ENCODE results near the gene SHOC1. TPM values are rescaled to one million over a fixed set of nuclear protein-coding genes. Genes with fewer than 3 reads are reported as not detected.

The SHOC1 gene
- total and polyA plus RNA-seq, 2 donors (not counting 1 experiment from before 2014, with no cell fraction given), result not detected

GRCh38 chr9:111789881-111790280, 4.9 kb downstream of the SHOC1 start:
- DNase-seq (no peak), ATAC-seq (ENCODE audit: low read depth) (no peak)
- Histone ChIP-seq H3K27ac (ENCODE audit: low read length in 2 of 2) (no peak overlapping the region), H3K36me3 (replicated peaks in 1 of 2; ENCODE audit: control extremely low read depth in 1 of 2, control insufficient read depth in 1 of 2, extremely low read depth in 1 of 2, insufficient read depth in 2 of 2, low read length in 1 of 2) (no peaks in the 10 kb centered on the region), H3K9ac (ENCODE audit: low read length) (no peak overlapping the region), H3K9me3 (ENCODE audit: control extremely low read depth in 1 of 3, control insufficient read depth in 2 of 3, insufficient read depth in 1 of 3, low read length in 2 of 3) (peaks cover 0 to 10% (median 5%) of the 10 kb centered on the region in 3 donors), H3K4me1 (ENCODE audit: control insufficient read depth in 2 of 2, insufficient read depth in 2 of 2, low read length in 2 of 2) (no peaks in the 10 kb centered on the region), H3K4me3 (ENCODE audit: control extremely low read depth in 1 of 5, extremely low read depth in 1 of 5, insufficient read depth in 1 of 5, low read depth in 2 of 5, low read length in 4 of 5) (no peak overlapping the region), H4K20me1 (ENCODE audit: control insufficient read depth, insufficient read depth, low read length, poor library complexity, severe bottlenecking) (no peaks in the 10 kb centered on the region), H3K4me2 (replicated peaks; ENCODE audit: low read depth, low read length, poor library complexity, severe bottlenecking) (no peak overlapping the region), H3K27me3 (replicated peaks in 1 of 4; ENCODE audit: control extremely low read depth in 1 of 4, control insufficient read depth in 3 of 4, insufficient read depth in 4 of 4, low read length in 3 of 4) (no peaks in the 10 kb centered on the region), H2AFZ (ENCODE audit: insufficient read depth, low read depth, low read length, poor library complexity, severe bottlenecking) (no peak overlapping the region), H3K79me2 (ENCODE audit: control insufficient read depth, insufficient read depth, low read length) (no peaks in the 10 kb centered on the region)
- Mint-ChIP-seq H3K27me3 (no peaks in the 10 kb centered on the region), H3K27ac (no peak overlapping the region), H3K9me3 (ENCODE audit: insufficient read depth) (peaks cover 4% of the 10 kb centered on the region), H3K4me3 (no peak overlapping the region), H3K4me1 (no peaks in the 10 kb centered on the region)
- intact Hi-C loops (cut with micrococcal nuclease), result no loop called here
- POLR2A ChIA-PET, result no interaction called here
- CTCF ChIA-PET, result no interaction called here
- TF ChIP-seq CTCF (IDR thresholded peaks at IDR 0.05) (no peak), EZH2 (IDR thresholded peaks at IDR 0.05; ENCODE audit: borderline replicate concordance, insufficient read depth, low read depth, low read length, poor library complexity, severe bottlenecking) (no peak)
- WGBS (ENCODE audit: insufficient coverage), result no CpG with 5 or more reads among the region's 1 CpG

GRCh38 chr9:111783857-111784256, 10.9 kb downstream of the SHOC1 start:
- H3K36me3 ChIP-seq (replicated peaks in 1 of 2; ENCODE audit: control extremely low read depth in 1 of 2, control insufficient read depth in 1 of 2, extremely low read depth in 1 of 2, insufficient read depth in 2 of 2, low read length in 1 of 2), result no peaks in the 10 kb centered on the region
- H3K9me3 ChIP-seq (ENCODE audit: control extremely low read depth in 1 of 3, control insufficient read depth in 2 of 3, insufficient read depth in 1 of 3, low read length in 2 of 3), result peaks cover 0 to 5% (median 4%) of the 10 kb centered on the region in 3 donors
- TF ChIP-seq EZH2 (IDR thresholded peaks at IDR 0.05; ENCODE audit: borderline replicate concordance, insufficient read depth, low read depth, low read length, poor library complexity, severe bottlenecking), result no peak
- no peak for TF ChIP-seq CTCF (IDR thresholded peaks at IDR 0.05)
- Mint-ChIP-seq H3K4me3 (no peak overlapping the region), H3K4me1 (no peaks in the 10 kb centered on the region), H3K27ac (no peak overlapping the region), H3K27me3 (no peaks in the 10 kb centered on the region), H3K9me3 (ENCODE audit: insufficient read depth) (peaks cover 4% of the 10 kb centered on the region)
- no peaks in the 10 kb centered on the region for H3K79me2 ChIP-seq (ENCODE audit: control insufficient read depth, insufficient read depth, low read length)
- no peak overlapping the region for H3K9ac ChIP-seq (ENCODE audit: low read length)
- POLR2A ChIA-PET, result no interaction called here
- no peak overlapping the region for H2AFZ ChIP-seq (ENCODE audit: insufficient read depth, low read depth, low read length, poor library complexity, severe bottlenecking)
- H3K4me2 ChIP-seq (replicated peaks; ENCODE audit: low read depth, low read length, poor library complexity, severe bottlenecking), result no peak overlapping the region
- H3K4me1 ChIP-seq (ENCODE audit: control insufficient read depth in 2 of 2, insufficient read depth in 2 of 2, low read length in 2 of 2), result no peaks in the 10 kb centered on the region
- H3K27me3 ChIP-seq (replicated peaks in 1 of 4; ENCODE audit: control extremely low read depth in 1 of 4, control insufficient read depth in 3 of 4, insufficient read depth in 4 of 4, low read length in 3 of 4), result no peaks in the 10 kb centered on the region
- H3K4me3 ChIP-seq (ENCODE audit: control extremely low read depth in 1 of 5, extremely low read depth in 1 of 5, insufficient read depth in 1 of 5, low read depth in 2 of 5, low read length in 4 of 5), result no peak overlapping the region
- no peak for DNase-seq
- 100% methylated on average over 1 of the region's 2 CpGs for WGBS (ENCODE audit: insufficient coverage)
- CTCF ChIA-PET, result interaction anchor here (0.9 to 1.0 kb wide), 3 partner anchors 16 to 577 kb away, joined by 3 to 6 read pairs (median 4); no protein-coding TSS in a partner anchor
- intact Hi-C loops (cut with micrococcal nuclease), result no loop called here
- H4K20me1 ChIP-seq (ENCODE audit: control insufficient read depth, insufficient read depth, low read length, poor library complexity, severe bottlenecking), result no peaks in the 10 kb centered on the region
- no peak for ATAC-seq (ENCODE audit: low read depth)
- no peak overlapping the region for H3K27ac ChIP-seq (ENCODE audit: low read length in 2 of 2)

All from B cell (primary cell).